ENCODE measurements around the gene MSANTD2. TPM values are rescaled to one million over a fixed set of nuclear protein-coding genes. Genes with fewer than 3 reads are reported as not detected.

MSANTD2 gene
- polyA plus RNA-seq, 1 experiment = 3.4 TPM

DNA sequence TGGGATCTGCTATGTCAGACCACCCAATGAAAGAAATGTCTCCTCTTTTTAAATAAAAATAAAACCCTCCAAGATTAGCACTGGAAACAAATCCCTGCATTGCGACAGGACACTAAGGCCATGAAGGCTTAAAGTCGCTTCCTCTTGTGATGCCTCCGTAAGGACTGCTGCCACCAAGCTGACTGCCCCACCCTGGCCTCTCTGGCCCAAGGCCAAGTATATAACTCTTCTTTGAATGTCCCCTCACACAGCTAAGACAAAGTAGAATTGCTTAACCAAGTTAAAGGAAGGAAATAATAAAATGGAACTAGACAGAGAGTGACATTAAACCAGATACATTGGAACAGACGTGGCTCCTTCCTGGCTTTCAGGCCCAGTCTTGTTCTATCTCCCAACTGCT lies 68.0 kb downstream of the MSANTD2 start:
- POLR2A ChIA-PET = no interaction called here
- H3K27me3 ChIP-seq (ENCODE audit: control insufficient read depth, insufficient read depth, low read length) = peaks cover 10% of the 10 kb centered on the region
- TF ChIP-seq CTCF (IDR thresholded peaks at IDR 0.05; ENCODE audit: insufficient read depth, low read depth, low read length) = no peak
- no peak for DNase-seq (ENCODE audit: low read depth)
- H3K36me3 ChIP-seq (ENCODE audit: control insufficient read depth, insufficient read depth, low read length) = no peaks in the 10 kb centered on the region
- H3K4me3 ChIP-seq (ENCODE audit: low read depth, low read length) = no peak overlapping the region
- CTCF ChIA-PET = interaction anchor here (1.4 to 4.3 kb wide), 2 partner anchors 14 to 26 kb away, joined by 4 to 17 read pairs; no protein-coding TSS in a partner anchor

DNA sequence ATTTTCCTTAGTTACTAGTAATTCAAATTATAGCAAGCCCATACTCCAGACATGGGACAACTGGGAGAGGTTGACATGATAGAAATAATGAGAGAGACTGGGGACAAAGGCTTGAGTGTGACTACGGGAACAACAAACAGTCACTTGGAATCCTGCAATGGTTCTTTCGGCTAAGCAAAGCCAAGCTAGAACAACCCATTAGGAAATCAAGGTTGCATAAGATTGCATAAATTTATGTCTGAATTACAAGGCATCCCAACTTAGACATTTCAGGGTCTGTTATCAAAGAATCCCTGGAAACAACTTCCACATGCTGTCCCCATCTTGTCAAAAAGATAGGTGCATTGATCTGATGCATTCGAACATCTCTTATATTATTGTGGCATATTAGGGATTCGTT lies 70.6 kb downstream of the MSANTD2 start:
- no peak for TF ChIP-seq CTCF (IDR thresholded peaks at IDR 0.05; ENCODE audit: insufficient read depth, low read depth, low read length)
- peaks cover 4% of the 10 kb centered on the region for H3K27me3 ChIP-seq (ENCODE audit: control insufficient read depth, insufficient read depth, low read length)
- H3K36me3 ChIP-seq (ENCODE audit: control insufficient read depth, insufficient read depth, low read length) = no peaks in the 10 kb centered on the region
- POLR2A ChIA-PET = no interaction called here
- no peak overlapping the region for H3K4me3 ChIP-seq (ENCODE audit: low read depth, low read length)
- CTCF ChIA-PET = interaction anchor here (1.8 kb wide), 1 partner anchor 14 kb away, joined by 5 read pairs; no protein-coding TSS in a partner anchor
- no peak for DNase-seq (ENCODE audit: low read depth)

DNA sequence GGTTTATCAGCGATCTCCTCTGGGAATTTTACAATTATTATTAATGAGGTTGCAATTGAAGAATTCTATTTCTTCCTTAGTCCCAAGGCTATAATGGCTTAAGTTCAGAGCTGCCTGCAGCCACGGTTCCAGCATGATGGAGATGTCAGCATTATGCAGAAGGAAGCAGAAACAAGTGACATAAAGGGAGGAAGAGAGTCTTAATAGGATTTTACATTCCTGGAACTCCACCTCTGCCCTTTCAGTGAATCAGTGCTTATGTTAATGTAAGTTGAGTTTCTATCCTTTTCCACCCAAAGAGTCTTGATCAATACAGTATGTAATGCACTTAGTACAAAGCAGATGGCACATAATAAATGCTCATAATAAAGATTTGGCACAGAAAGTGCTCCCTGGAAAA lies 72.1 kb downstream of the MSANTD2 start:
- ChIA-PET POLR2A (no interaction called here), CTCF (no interaction called here)
- Histone ChIP-seq H3K4me3 (ENCODE audit: low read depth, low read length) (no peak overlapping the region), H3K36me3 (ENCODE audit: control insufficient read depth, insufficient read depth, low read length) (no peaks in the 10 kb centered on the region), H3K27me3 (ENCODE audit: control insufficient read depth, insufficient read depth, low read length) (peaks cover 4% of the 10 kb centered on the region)
- no peak for DNase-seq (ENCODE audit: low read depth)
- TF ChIP-seq CTCF (IDR thresholded peaks at IDR 0.05; ENCODE audit: insufficient read depth, low read depth, low read length) = no peak

DNA sequence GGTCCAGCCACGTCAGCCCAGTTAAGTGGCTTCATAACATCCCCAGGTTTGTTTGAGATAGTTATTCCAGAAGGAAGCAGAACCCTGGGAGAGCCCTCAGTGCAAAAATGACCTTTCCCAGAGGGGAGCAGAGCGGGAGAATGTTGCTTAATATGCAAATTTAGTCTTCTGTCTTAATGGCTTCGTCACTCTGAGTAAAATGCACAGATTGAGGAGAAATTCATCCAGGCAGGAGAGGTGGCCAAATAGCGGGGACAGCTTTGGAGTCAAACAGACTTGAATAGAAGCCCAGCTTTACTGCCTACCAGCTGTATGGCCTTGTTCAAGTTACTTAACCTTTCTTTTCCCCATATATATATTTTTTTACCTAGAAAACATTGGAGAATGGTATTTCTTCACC lies 72.7 kb downstream of the MSANTD2 start:
- no peak for TF ChIP-seq CTCF (IDR thresholded peaks at IDR 0.05; ENCODE audit: insufficient read depth, low read depth, low read length)
- Histone ChIP-seq H3K27me3 (ENCODE audit: control insufficient read depth, insufficient read depth, low read length) (peaks cover 4% of the 10 kb centered on the region), H3K4me3 (ENCODE audit: low read depth, low read length) (no peak overlapping the region), H3K36me3 (ENCODE audit: control insufficient read depth, insufficient read depth, low read length) (no peaks in the 10 kb centered on the region)
- no peak for DNase-seq (ENCODE audit: low read depth)
- ChIA-PET POLR2A (no interaction called here), CTCF (no interaction called here)

GRCh38 chr11:124725719-124726105 lies 74.5 kb downstream of the MSANTD2 start:
- Histone ChIP-seq H3K27me3 (ENCODE audit: control insufficient read depth, insufficient read depth, low read length) (peaks cover 15% of the 10 kb centered on the region), H3K36me3 (ENCODE audit: control insufficient read depth, insufficient read depth, low read length) (no peaks in the 10 kb centered on the region), H3K4me3 (ENCODE audit: low read depth, low read length) (no peak overlapping the region)
- DNase-seq (ENCODE audit: low read depth) = no peak
- ChIA-PET POLR2A (no interaction called here), CTCF (interaction anchor here (0.9 kb wide), 1 partner anchor 140 kb away, joined by 3 read pairs; no protein-coding TSS in a partner anchor)
- TF ChIP-seq CTCF (IDR thresholded peaks at IDR 0.05; ENCODE audit: insufficient read depth, low read depth, low read length) = no peak

Data from BJ (cell line).